ENCODE measurements around the gene CRACR2A. TPM values are rescaled to one million over a fixed set of nuclear protein-coding genes. Genes with fewer than 3 reads are reported as not detected.

The CRACR2A gene
- total RNA-seq, 1 donor from 2014 or later: 6.2 TPM

DNA sequence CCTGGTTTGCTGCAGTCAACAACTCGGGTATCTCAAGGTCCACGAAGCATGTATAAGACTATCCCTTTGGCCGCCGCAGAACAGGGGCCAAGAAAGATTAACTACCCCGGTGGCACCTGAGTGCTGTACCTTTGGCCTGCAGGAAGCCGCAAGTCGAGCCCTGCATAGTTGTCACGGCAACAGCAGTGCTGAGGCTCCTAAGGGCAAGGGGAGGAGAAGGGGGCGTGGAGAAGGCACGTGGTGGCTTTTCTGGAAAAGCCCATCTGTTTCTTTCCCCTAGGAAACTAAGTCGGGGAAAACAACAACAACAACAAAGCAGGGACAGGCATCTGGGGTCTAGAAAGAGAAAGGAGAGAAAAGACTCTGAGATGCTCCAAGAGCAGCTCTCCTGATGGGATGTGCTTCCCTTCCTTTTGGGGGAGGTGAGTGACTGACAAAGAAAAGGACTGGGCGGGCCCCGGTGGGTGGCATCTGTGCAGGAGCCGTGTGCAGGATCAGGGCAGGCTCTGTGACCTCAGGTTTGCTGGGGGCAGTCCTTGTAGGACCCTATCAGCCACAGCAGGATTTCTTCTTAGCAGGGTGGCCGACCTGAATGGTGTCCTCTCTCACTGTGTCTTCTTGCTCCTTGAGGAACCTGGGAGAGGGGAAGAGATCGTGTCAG, 138.0 kb downstream of the CRACR2A start:
- no peaks in the 10 kb centered on the region for H3K36me3 ChIP-seq (ENCODE audit: control insufficient read depth, insufficient read depth, low read length)
- H3K4me3 ChIP-seq (ENCODE audit: low read depth, low read length): no peak overlapping the region
- H3K27me3 ChIP-seq (ENCODE audit: control insufficient read depth, insufficient read depth, low read length): no peaks in the 10 kb centered on the region
- no peak for DNase-seq (ENCODE audit: low read depth)
- TF ChIP-seq, protein P1, sequence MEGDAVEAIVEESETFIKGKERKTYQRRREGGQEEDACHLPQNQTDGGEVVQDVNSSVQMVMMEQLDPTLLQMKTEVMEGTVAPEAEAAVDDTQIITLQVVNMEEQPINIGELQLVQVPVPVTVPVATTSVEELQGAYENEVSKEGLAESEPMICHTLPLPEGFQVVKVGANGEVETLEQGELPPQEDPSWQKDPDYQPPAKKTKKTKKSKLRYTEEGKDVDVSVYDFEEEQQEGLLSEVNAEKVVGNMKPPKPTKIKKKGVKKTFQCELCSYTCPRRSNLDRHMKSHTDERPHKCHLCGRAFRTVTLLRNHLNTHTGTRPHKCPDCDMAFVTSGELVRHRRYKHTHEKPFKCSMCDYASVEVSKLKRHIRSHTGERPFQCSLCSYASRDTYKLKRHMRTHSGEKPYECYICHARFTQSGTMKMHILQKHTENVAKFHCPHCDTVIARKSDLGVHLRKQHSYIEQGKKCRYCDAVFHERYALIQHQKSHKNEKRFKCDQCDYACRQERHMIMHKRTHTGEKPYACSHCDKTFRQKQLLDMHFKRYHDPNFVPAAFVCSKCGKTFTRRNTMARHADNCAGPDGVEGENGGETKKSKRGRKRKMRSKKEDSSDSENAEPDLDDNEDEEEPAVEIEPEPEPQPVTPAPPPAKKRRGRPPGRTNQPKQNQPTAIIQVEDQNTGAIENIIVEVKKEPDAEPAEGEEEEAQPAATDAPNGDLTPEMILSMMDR (IDR thresholded peaks at IDR 0.05; ENCODE audit: insufficient read depth, low read length, poor library complexity, severe bottlenecking): no peak

- Histone ChIP-seq H3K36me3 (ENCODE audit: control insufficient read depth, insufficient read depth, low read length) (no peaks in the 10 kb centered on the region), H3K4me3 (ENCODE audit: low read depth, low read length) (no peak overlapping the region), H3K27me3 (ENCODE audit: control insufficient read depth, insufficient read depth, low read length) (no peaks in the 10 kb centered on the region)
- DNase-seq (ENCODE audit: low read depth): no peak
- TF ChIP-seq, protein P1 (IDR thresholded peaks at IDR 0.05; ENCODE audit: insufficient read depth, low read length, poor library complexity, severe bottlenecking): no peak
Measured at GRCh38 chr12:3613641-3614395, 139.1 kb downstream of the CRACR2A start.

GRCh38 chr12:3611860-3612703, 140.8 kb downstream of the CRACR2A start:
- Histone ChIP-seq H3K36me3 (ENCODE audit: control insufficient read depth, insufficient read depth, low read length) (no peaks in the 10 kb centered on the region), H3K4me3 (ENCODE audit: low read depth, low read length) (no peak overlapping the region), H3K27me3 (ENCODE audit: control insufficient read depth, insufficient read depth, low read length) (peaks cover 3% of the 10 kb centered on the region)
- TF ChIP-seq, protein P1 (IDR thresholded peaks at IDR 0.05; ENCODE audit: insufficient read depth, low read length, poor library complexity, severe bottlenecking): no peak
- no peak for DNase-seq (ENCODE audit: low read depth)

DNA sequence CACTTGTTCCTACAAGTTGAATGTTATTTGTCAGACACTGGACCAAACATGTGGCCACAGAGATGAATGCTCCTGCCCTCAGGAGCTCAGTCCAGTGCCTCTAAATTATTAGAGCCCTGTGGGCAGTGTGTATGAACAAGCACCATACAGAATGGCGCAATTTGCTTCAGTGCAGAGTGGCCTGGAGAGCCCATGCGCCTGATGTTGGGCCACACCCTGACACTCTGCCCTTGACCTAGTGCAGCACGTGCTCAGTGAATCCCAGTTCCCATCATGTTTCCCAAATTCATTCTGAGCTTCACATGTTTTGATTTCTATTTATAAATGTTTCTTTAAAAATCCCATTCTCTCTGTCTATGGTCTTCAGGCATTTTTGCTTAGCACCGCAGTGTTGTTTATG, 145.1 kb downstream of the CRACR2A start:
- Histone ChIP-seq H3K36me3 (ENCODE audit: control insufficient read depth, insufficient read depth, low read length) (no peaks in the 10 kb centered on the region), H3K4me3 (ENCODE audit: low read depth, low read length) (no peak overlapping the region), H3K27me3 (ENCODE audit: control insufficient read depth, insufficient read depth, low read length) (peaks cover 3% of the 10 kb centered on the region)
- DNase-seq (ENCODE audit: low read depth): no peak
- TF ChIP-seq, protein P1 (IDR thresholded peaks at IDR 0.05; ENCODE audit: insufficient read depth, low read length, poor library complexity, severe bottlenecking): no peak

GRCh38 chr12:3607039-3607720, 145.7 kb downstream of the CRACR2A start:
- TF ChIP-seq, protein P1 (IDR thresholded peaks at IDR 0.05; ENCODE audit: insufficient read depth, low read length, poor library complexity, severe bottlenecking): no peak

More at GRCh38 chr12:3607039-3607720, 145.7 kb downstream of the CRACR2A start:
- H3K36me3 ChIP-seq (ENCODE audit: control insufficient read depth, insufficient read depth, low read length): no peaks in the 10 kb centered on the region
- peaks cover 3% of the 10 kb centered on the region for H3K27me3 ChIP-seq (ENCODE audit: control insufficient read depth, insufficient read depth, low read length)
- H3K4me3 ChIP-seq (ENCODE audit: low read depth, low read length): no peak overlapping the region
- DNase-seq (ENCODE audit: low read depth): no peak
